Measurements from ENCODE around the gene SLCO1A2.
"Not testable (repeated sequence)": the region's sequence is repeated elsewhere in the genome, so short reads cannot be mapped to it uniquely, and the experiment has no call there.

The SLCO1A2 gene

GRCh38 chr12:21334771-21335325, at the start of gene SLCO1A2:
SLCO1A2 (minus strand) TSS chr12:21334917; CDS start chr12:21334647, 270 bp downstream.
- DNase-seq (ENCODE audit: extremely low read depth in 1 of 2, low read depth in 1 of 2): no peak

DNA sequence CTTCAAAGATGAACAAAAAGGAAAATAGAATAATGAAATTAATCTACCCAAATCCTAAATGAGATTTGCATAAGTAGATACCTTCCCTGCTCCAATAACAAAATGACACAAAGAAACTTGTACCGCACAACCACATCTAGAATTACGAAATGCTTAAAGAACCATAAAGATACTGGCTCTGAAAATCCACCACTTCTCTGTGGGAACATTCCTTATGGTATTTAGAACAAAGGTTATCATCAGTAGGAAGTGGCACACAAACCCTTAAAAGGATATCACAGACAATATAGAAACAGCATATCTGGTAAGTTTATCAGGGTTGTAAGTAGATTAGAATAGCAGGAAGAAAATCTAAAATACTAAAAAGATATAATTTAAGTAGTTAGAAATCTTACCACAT, 49.5 kb upstream of the SLCO1A2 start:
- no peak for DNase-seq (ENCODE audit: extremely low read depth in 1 of 2, low read depth in 1 of 2)

DNA sequence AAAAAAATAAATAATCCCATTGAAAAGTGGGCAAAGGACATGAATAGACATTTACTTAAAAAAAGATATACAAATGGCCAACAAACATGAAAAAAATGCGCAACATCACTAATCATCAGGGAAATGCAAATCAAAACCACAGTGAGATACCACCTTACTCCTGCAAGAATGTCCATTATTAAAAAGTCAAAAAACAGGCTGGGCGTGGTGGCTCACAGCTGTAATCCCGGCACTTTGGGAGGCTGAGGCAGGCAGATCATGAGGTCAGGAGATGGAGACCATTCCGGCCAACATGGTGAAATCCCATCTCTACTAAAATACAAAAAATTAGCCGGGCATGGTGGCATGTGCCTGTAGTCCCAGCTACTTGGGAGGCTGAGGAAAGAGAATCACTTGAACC, 46.6 kb upstream of the SLCO1A2 start:
- not testable (repeated sequence) for DNase-seq (ENCODE audit: extremely low read depth in 1 of 2, low read depth in 1 of 2)

- DNase-seq (ENCODE audit: extremely low read depth in 1 of 2, low read depth in 1 of 2): no peak
These were observed 44.5 kb upstream of the SLCO1A2 start for GRCh38 chr12:21379218-21379617.

GRCh38 chr12:21372602-21373001, 37.9 kb upstream of the SLCO1A2 start, which contains the start of gene IAPP:
IAPP (plus strand) TSS chr12:21372902; CDS start chr12:21373352, 450 bp downstream.
- no peak for DNase-seq (ENCODE audit: extremely low read depth in 1 of 2, low read depth in 1 of 2)

DNA sequence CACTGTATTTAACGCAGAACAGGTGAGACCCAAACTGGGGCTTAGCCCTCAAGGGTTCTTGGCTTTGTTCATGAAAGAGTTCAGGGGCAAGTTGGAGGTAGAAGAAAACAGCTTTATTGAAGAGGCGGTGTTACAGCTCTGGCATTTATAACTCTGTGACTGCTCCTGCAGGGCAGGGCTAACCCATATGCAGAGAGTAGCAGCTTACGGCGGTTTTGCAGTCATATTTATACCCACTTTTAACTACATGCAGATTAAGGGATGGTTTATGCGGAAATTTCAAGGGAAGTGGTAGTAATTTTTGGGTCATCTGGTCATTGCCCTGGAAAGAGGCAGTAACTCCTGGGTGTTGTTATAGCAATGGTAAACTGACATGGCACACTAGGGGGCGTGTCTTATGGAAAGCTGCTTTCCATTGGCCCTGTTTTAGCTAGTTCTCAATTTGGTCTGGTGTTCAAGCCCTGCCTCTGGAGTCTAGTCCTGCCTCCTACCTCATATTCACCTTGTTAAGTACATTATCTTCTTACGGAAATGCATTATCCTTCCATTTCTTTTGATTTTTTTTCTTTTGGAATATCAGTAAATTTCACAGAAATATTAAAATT, 36.2 kb upstream of the SLCO1A2 start:
- no peak for DNase-seq (ENCODE audit: extremely low read depth in 1 of 2, low read depth in 1 of 2)

DNA sequence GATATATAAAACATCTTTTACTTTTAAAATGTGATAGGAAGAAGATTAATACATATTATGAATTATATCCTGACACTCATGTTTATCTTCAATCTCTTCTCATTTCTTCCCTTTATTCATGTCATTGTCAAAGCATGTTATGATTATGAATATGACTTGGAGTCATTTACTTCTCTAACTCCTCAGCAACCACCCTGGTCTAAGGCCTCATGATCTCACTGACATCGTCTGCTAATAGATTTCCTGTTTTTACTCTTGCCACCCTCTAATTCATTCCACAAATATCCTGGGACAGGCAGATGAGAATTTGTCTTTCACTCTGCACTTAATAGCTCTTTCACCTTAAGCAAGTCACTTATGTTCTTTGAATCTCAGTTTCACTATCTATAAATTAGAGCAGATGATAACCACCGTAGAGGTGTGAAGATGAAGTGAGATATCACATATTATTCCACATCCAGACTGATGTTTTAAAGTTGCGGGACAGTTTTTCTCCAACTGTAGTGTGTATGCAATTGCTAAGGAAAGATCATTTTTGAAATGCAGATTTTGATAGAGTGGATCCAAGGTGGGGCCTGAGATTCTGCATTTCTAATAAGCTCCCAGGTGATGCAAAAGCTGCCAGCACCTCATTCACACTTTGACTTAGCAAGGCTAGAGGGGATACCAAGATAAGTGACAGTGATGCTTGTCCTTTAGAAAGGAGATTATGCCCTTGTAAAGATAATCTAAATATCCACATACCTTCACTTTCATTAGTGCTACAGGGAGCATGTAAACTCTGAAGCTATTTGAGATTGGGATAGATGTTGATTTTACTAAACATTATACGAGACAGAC, 34.6 kb upstream of the SLCO1A2 start:
- DNase-seq (ENCODE audit: extremely low read depth in 1 of 2, low read depth in 1 of 2): no peak

DNA sequence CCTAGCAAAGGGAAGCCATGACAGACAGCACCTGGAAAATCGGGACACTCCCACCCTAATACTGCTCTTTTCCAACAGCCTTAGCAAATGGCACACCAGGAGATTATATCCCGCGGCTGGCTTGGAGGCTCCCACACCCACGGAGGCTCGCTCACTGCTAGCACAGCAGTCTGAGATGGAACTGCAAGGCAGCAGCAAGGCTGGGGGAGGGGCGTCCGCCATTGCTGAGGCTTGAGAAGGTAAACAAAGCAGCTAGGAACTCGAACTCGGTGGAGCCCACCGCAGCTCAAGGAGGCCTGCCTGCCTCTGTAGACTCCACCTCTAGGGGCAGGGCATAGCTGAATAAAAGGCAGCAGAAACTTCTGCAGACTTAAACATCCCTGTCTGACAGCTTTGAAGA, 25.9 kb upstream of the SLCO1A2 start:
- not testable (repeated sequence) for DNase-seq (ENCODE audit: extremely low read depth in 1 of 2, low read depth in 1 of 2)

DNA sequence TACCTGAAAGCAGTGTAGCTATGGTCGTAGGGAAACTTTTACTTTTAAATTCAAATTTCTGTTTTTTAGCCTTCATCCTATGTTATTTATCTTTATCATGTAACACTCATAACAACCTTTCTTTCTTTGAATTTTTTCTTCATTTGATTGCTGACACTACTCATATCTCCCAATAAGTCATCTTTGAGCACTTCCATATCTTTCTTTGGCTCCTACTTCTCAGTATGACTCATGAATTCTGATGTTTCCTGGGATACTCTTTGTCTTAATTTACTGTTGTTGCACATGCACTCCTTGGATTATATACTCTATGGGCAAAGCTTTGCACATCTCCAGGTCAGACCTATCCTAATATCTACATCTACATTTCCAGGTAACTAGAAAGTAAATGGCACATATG, 19.9 kb upstream of the SLCO1A2 start:
- no peak for DNase-seq (ENCODE audit: extremely low read depth in 1 of 2, low read depth in 1 of 2)

- no peak for DNase-seq (ENCODE audit: extremely low read depth in 1 of 2, low read depth in 1 of 2)
These were observed 19.2 kb upstream of the SLCO1A2 start for GRCh38 chr12:21353948-21354347.

GRCh38 chr12:21353487-21353886, 18.8 kb upstream of the SLCO1A2 start:
- no peak for DNase-seq (ENCODE audit: extremely low read depth in 1 of 2, low read depth in 1 of 2)

- DNase-seq (ENCODE audit: extremely low read depth in 1 of 2, low read depth in 1 of 2): no peak
These were observed 16.3 kb upstream of the SLCO1A2 start for GRCh38 chr12:21350975-21351374.

DNA sequence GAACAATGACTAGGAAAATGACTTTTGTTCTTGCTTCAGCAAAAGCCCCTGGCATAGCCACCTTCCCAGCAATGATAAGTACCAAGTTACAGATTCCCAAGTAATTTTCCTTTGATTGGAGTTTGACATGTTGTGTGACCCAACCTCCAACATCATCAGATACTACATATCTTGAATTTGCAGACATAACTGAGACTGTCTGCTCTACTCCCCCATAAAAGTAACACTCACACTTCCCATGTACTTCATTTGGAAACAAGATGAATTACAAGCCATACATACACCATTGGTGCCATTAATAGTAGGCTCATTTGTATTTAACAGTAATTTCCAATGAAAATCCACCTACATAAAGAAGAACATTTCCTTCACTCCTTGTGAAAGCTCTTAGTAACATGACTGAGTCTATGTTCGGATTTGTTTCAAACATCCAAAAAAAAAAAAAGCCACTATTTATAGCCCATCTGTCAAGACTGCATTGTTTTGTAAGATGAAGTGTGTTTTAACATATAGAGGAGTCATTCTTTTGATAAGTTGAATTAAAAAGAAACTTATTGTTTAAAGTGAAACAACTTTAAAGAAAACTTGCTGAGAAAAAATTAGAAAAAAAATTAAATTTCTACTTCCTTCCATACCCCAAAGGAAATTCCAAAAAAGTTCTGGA, 12.0 kb upstream of the SLCO1A2 start:
- no peak for DNase-seq (ENCODE audit: extremely low read depth in 1 of 2, low read depth in 1 of 2)

DNA sequence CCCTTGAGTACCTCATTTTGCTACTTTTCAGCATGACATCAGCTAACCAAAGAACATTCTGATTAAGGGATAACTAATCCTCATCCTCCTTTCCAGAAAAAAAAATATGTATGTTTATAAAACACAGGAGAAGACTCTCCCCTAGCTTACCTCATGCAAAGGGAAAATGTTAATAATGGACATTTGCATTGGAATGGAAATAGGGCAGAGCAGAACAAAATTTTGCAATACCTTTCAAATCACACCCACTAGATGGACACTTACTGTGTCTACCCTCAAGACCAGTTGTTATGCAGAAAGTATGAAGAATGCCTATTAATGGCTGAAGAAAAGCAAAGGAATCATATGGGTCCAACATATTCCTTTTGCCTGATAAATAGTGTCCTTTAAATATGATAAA, 8.9 kb upstream of the SLCO1A2 start:
- no peak for DNase-seq (ENCODE audit: extremely low read depth in 1 of 2, low read depth in 1 of 2)

GRCh38 chr12:21341769-21342168, 7.1 kb upstream of the SLCO1A2 start:
- no peak for DNase-seq (ENCODE audit: extremely low read depth in 1 of 2, low read depth in 1 of 2)

DNA sequence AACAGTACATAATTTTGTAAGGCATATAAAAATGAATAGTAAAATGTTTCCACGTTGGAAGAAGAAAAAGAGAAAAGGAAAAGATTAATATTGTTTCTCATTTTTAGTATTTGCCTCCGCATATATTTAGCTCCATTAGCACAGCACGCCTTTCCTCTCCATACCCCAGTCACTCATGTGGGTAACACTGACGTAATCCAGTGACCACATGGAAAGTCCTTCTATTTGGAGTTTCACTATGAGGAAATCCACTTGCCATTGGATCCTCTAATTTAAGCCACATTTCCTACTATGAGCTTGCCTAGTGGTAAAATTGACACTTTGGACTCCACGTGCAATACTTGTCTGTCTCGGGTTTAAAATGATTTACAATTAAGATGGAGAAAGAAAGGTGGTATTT, 5.7 kb upstream of the SLCO1A2 start:
- DNase-seq (ENCODE audit: extremely low read depth in 1 of 2, low read depth in 1 of 2): no peak

GRCh38 chr12:21339921-21340320, 5.2 kb upstream of the SLCO1A2 start:
- no peak for DNase-seq (ENCODE audit: extremely low read depth in 1 of 2, low read depth in 1 of 2)

- DNase-seq (ENCODE audit: extremely low read depth in 1 of 2, low read depth in 1 of 2): no peak
These were observed 3.4 kb upstream of the SLCO1A2 start for GRCh38 chr12:21337959-21338744.

- DNase-seq (ENCODE audit: extremely low read depth in 1 of 2, low read depth in 1 of 2): no peak
These were observed 2.7 kb upstream of the SLCO1A2 start for GRCh38 chr12:21337453-21337852.

- DNase-seq (ENCODE audit: extremely low read depth in 1 of 2, low read depth in 1 of 2): no peak
These were observed 1.9 kb upstream of the SLCO1A2 start for GRCh38 chr12:21336656-21337055.
